Globus pallidus (tissue), 1 donor: Measurements from ENCODE around the gene NEDD4L.
"Not testable (repeated sequence)": the region's sequence is repeated elsewhere in the genome, so short reads cannot be mapped to it uniquely, and the experiment has no call there.

Source experiments
- DNase-seq: peaks from one replicate; pipeline ENCODE4 v3.0.0-alpha.2; 2015; ENCODE audit warnings: low spot score

Gene NEDD4L

GRCh38 chr18:58378411-58379379 is 334.7 kb downstream of the NEDD4L start:
- DNase-seq: no peak

- DNase-seq: no peak
Measured at GRCh38 chr18:58379443-58379842, 335.4 kb downstream of the NEDD4L start.

GRCh38 chr18:58380113-58380512 is 336.1 kb downstream of the NEDD4L start:
- DNase-seq: not testable (repeated sequence)

GRCh38 chr18:58381676-58382411 is 337.8 kb downstream of the NEDD4L start:
- no peak for DNase-seq

- no peak for DNase-seq
Measured at GRCh38 chr18:58382446-58382845, 338.4 kb downstream of the NEDD4L start.

GRCh38 chr18:58385472-58385871 is 341.4 kb downstream of the NEDD4L start:
- DNase-seq: no peak

- DNase-seq: no peak
Measured at GRCh38 chr18:58386780-58387179, 342.8 kb downstream of the NEDD4L start.

- no peak for DNase-seq
Measured at GRCh38 chr18:58387716-58388115, 343.7 kb downstream of the NEDD4L start.

- no peak for DNase-seq
Measured at GRCh38 chr18:58388736-58389135, 344.7 kb downstream of the NEDD4L start.

GRCh38 chr18:58389745-58390144 is 345.7 kb downstream of the NEDD4L start:
- no peak for DNase-seq

GRCh38 chr18:58390399-58390798 is 346.4 kb downstream of the NEDD4L start:
- no peak for DNase-seq

- DNase-seq: no peak
Measured at GRCh38 chr18:58391231-58391825, 347.3 kb downstream of the NEDD4L start.

GRCh38 chr18:58391932-58392323 is 347.9 kb downstream of the NEDD4L start:
- DNase-seq: no peak

- peak; percentile 24 for DNase-seq
Measured at GRCh38 chr18:58392324-58393000, 348.4 kb downstream of the NEDD4L start.

GRCh38 chr18:58393295-58393694 is 349.3 kb downstream of the NEDD4L start:
- DNase-seq: no peak

- DNase-seq: no peak
Measured at GRCh38 chr18:58394046-58394445, 350.0 kb downstream of the NEDD4L start.

- DNase-seq: no peak
Measured at GRCh38 chr18:58394602-58395425, 350.8 kb downstream of the NEDD4L start.

GRCh38 chr18:58396144-58396543 is 352.1 kb downstream of the NEDD4L start:
- no peak for DNase-seq

- no peak for DNase-seq
Measured at GRCh38 chr18:58396966-58397365, 352.9 kb downstream of the NEDD4L start.

- no peak for DNase-seq
Measured at GRCh38 chr18:58397385-58398132, 353.5 kb downstream of the NEDD4L start.
